ENCODE measurements around the gene FLAD1. TPM values are rescaled to one million over a fixed set of nuclear protein-coding genes. Genes with fewer than 3 reads are reported as not detected.

The FLAD1 gene
- total RNA-seq, 5 donors from 2014 or later (not counting 1 experiment from before 2014, with no cell fraction given), result 32.8 to 64.3 (median 53.4) TPM

DNA sequence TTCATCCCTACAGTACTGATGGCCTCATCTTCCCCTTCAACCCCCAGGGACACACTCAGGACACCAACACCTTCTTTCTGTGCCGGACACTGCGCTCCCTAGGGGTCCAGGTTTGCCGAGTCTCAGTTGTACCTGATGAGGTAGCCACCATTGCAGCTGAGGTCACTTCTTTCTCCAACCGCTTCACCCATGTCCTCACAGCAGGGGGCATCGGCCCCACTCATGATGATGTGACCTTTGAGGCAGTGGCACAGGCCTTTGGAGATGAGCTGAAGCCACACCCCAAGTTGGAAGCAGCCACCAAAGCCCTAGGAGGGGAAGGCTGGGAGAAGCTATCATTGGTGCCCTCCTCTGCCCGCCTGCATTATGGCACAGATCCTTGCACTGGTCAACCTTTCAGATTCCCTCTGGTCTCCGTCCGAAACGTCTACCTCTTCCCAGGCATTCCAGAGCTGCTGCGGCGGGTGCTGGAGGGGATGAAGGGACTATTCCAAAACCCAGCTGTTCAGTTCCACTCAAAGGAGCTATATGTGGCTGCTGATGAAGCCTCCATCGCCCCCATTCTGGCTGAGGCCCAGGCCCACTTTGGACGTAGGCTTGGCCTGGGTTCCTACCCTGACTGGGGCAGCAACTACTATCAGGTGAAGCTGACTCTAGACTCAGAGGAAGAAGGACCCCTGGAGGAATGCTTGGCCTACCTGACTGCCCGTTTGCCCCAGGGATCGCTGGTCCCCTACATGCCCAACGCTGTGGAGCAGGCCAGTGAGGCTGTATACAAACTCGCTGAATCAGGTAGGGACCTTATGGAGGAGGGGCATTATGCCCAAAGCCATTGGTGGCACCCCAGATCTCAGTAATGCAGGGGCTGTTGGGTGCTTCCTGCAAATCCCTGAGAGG is 5.2 kb downstream of the FLAD1 start:
- H3K9me3 Mint-ChIP-seq, result no peaks in the 10 kb centered on the region
- Histone ChIP-seq H3K27me3 (replicated peaks in 1 of 2; ENCODE audit: control insufficient read depth in 2 of 2, extremely low read depth in 1 of 2, insufficient read depth in 2 of 2, low read length in 1 of 2) (no peaks in the 10 kb centered on the region), H3K9me3 (no peaks in the 10 kb centered on the region), H3K4me3 (ENCODE audit: control insufficient read depth in 1 of 2, extremely low read depth in 1 of 2, low read length in 1 of 2) (no peak overlapping the region), H3K36me3 (ENCODE audit: control insufficient read depth in 2 of 2, extremely low read depth in 1 of 2, insufficient read depth in 1 of 2, low read length in 1 of 2) (peaks cover 11 to 53% of the 10 kb centered on the region in 2 donors), H3K4me1 (ENCODE audit: control insufficient read depth in 1 of 2, extremely low read depth in 1 of 2, insufficient read depth in 2 of 2, low read length in 2 of 2) (peaks cover 9 to 24% of the 10 kb centered on the region in 2 experiments), H3K27ac (ENCODE audit: low read length) (no peak overlapping the region)
- peak in 1 of 35 experiments; percentile 25 for DNase-seq
- 96% methylated on average over 14 of the region's 17 CpGs for WGBS (ENCODE audit: insufficient coverage)
- H3K27me3 Mint-ChIP-seq, result no peaks in the 10 kb centered on the region
- POLR2A ChIA-PET, result interaction anchor here (0.6 to 0.7 kb wide), 2 partner anchors 11 to 75 kb away, joined by 3 read pairs; partner anchors contain the start of gene EFNA4 (in 1 of the 2)
- no peak overlapping the region for H3K27ac Mint-ChIP-seq
- no peak for ATAC-seq (replicated peaks in 1 of 4)
- H3K36me3 Mint-ChIP-seq, result peaks cover 22% of the 10 kb centered on the region
- CTCF ChIA-PET, result interaction anchor here (0.5 to 1.2 kb wide), 4 partner anchors 8 to 28 kb away, joined by 3 read pairs; no protein-coding TSS in a partner anchor
- no peak overlapping the region for H3K4me3 Mint-ChIP-seq
- H3K4me1 Mint-ChIP-seq, result peaks cover 17 to 29% (median 24%) of the 10 kb centered on the region in 3 donors

DNA sequence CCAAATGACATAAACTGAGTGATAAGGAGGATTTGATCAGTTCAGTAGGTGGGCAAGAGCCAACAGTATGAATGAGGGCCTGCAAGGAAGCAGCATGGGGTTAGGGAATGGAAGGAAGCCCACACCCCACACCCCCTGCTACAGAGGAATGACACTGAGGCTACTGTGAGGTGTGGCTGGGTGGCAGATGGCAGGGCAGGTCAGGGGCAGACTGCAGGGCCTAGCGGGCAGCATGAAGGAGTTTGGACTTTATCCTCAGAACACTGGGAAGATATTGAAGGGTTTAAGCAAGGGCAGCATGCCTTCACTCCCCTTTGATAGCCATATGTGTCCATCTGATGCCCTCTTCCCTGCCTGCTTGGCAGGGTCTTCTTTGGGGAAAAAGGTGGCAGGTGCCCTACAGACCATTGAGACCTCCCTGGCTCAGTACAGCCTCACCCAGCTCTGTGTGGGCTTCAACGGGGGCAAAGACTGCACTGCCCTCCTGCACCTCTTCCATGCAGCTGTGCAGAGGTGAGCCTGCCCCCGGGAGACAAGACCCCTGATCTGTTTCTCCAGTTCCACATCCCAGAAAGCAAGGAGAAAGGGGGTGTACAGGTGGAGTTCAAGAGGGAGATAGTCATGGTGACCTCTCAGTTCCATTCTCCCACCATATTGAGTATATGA is 6.2 kb downstream of the FLAD1 start:
- H3K36me3 ChIP-seq (ENCODE audit: control insufficient read depth in 2 of 2, extremely low read depth in 1 of 2, insufficient read depth in 1 of 2, low read length in 1 of 2), result peaks cover 13 to 53% of the 10 kb centered on the region in 2 donors
- H3K27me3 Mint-ChIP-seq, result no peaks in the 10 kb centered on the region
- no peaks in the 10 kb centered on the region for H3K27me3 ChIP-seq (replicated peaks in 1 of 2; ENCODE audit: control insufficient read depth in 2 of 2, extremely low read depth in 1 of 2, insufficient read depth in 2 of 2, low read length in 1 of 2)
- ChIA-PET POLR2A (no interaction called here), CTCF (no interaction called here)
- DNase-seq (no peak), ATAC-seq (replicated peaks in 1 of 4) (no peak)
- peaks cover 22% of the 10 kb centered on the region for H3K36me3 Mint-ChIP-seq
- peaks cover 17 to 23% (median 18%) of the 10 kb centered on the region in 3 donors for H3K4me1 Mint-ChIP-seq
- peaks cover 0 to 15% of the 10 kb centered on the region in 2 experiments for H3K4me1 ChIP-seq (ENCODE audit: control insufficient read depth in 1 of 2, extremely low read depth in 1 of 2, insufficient read depth in 2 of 2, low read length in 2 of 2)
- H3K4me3 Mint-ChIP-seq, result no peak overlapping the region
- no peaks in the 10 kb centered on the region for H3K9me3 ChIP-seq
- 100% methylated on average over 1 of the region's 3 CpGs for WGBS (ENCODE audit: insufficient coverage)
- no peaks in the 10 kb centered on the region for H3K9me3 Mint-ChIP-seq
- H3K27ac Mint-ChIP-seq, result no peak overlapping the region
- H3K27ac ChIP-seq (ENCODE audit: low read length), result no peak overlapping the region
- H3K4me3 ChIP-seq (ENCODE audit: control insufficient read depth in 1 of 2, extremely low read depth in 1 of 2, low read length in 1 of 2), result no peak overlapping the region

DNA sequence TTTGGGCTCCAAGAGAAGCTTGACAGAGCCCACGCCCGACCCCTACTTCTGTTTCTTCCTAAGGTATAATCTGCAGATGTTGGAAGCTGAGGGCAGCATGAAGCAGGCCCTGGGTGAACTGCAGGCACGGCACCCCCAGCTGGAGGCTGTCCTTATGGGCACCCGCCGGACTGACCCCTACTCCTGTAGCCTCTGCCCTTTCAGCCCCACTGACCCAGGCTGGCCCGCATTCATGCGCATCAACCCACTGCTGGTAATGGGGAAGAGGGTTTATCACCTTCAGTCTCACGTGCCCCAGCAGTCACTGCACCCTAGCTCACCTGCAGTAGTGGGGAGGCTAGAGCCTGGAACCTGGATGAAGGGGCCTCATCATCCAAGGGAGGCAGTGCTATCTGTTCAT is 7.1 kb downstream of the FLAD1 start:
- DNase-seq, result no peak
- Mint-ChIP-seq H3K27me3 (no peaks in the 10 kb centered on the region), H3K36me3 (peaks cover 22% of the 10 kb centered on the region), H3K9me3 (no peaks in the 10 kb centered on the region), H3K27ac (no peak overlapping the region), H3K4me1 (peaks cover 12 to 19% (median 17%) of the 10 kb centered on the region in 3 donors), H3K4me3 (no peak overlapping the region)
- WGBS (ENCODE audit: insufficient coverage), result 100% methylated on average over 2 of the region's 8 CpGs
- no peaks in the 10 kb centered on the region for H3K9me3 ChIP-seq
- H3K36me3 ChIP-seq (ENCODE audit: control insufficient read depth in 2 of 2, extremely low read depth in 1 of 2, insufficient read depth in 1 of 2, low read length in 1 of 2), result peaks cover 13 to 53% of the 10 kb centered on the region in 2 donors
- POLR2A ChIA-PET, result interaction anchor here in 1 of 2 donors (0.5 kb wide), 1 partner anchor 20 kb away, joined by 3 read pairs; no protein-coding TSS in a partner anchor
- H3K4me3 ChIP-seq (ENCODE audit: control insufficient read depth in 1 of 2, extremely low read depth in 1 of 2, low read length in 1 of 2), result no peak overlapping the region
- no peaks in the 10 kb centered on the region for H3K27me3 ChIP-seq (replicated peaks in 1 of 2; ENCODE audit: control insufficient read depth in 2 of 2, extremely low read depth in 1 of 2, insufficient read depth in 2 of 2, low read length in 1 of 2)
- no peak for ATAC-seq (replicated peaks in 1 of 4)
- CTCF ChIA-PET, result interaction anchor here in 1 of 2 donors (0.9 kb wide), 1 partner anchor 9 kb away, joined by 3 read pairs; no protein-coding TSS in a partner anchor
- H3K4me1 ChIP-seq (ENCODE audit: control insufficient read depth in 1 of 2, extremely low read depth in 1 of 2, insufficient read depth in 2 of 2, low read length in 2 of 2), result peaks cover 0 to 7% of the 10 kb centered on the region in 2 experiments
- H3K27ac ChIP-seq (ENCODE audit: low read length), result no peak overlapping the region

DNA sequence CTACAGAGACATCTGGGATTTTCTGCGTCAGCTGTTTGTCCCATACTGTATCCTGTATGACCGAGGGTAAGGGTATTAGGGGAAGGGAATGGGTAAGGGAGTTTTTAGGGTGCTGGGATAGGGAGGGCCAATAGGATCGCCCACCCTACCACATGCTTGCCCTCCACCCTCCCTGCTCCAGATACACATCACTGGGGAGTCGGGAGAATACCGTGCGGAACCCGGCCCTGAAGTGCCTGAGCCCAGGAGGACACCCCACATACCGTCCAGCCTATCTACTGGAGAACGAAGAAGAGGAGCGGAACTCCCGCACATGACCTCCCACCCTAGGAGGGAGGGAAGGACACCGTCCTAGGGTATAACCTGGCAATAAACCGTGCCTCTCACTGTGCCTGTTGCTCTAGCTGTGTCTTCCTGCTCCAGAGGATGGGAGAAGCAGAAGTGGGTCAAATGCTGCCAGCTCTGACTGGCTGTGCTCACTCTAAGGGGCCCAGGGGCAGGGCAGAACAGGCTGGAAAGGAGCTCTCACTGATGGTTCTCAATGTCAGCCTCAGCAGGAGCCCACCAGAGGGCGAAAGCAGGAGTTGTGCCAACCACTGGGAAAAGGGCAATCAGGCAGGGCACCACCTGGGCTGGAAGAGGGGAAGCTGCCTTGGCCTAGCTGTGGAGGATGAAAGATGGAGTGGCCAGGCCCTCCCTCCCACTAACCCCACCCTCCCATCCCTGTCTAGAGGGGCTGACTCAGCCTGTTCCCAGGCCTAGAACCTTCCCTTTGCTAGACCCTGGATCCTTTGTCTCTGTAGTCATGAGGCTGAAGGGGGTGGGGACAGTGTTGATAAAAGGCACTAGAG is 9.8 kb downstream of the FLAD1 start:
- Histone ChIP-seq H3K4me3 (ENCODE audit: control insufficient read depth in 1 of 2, extremely low read depth in 1 of 2, low read length in 1 of 2) (no peak overlapping the region), H3K27me3 (replicated peaks in 1 of 2; ENCODE audit: control insufficient read depth in 2 of 2, extremely low read depth in 1 of 2, insufficient read depth in 2 of 2, low read length in 1 of 2) (no peaks in the 10 kb centered on the region), H3K4me1 (ENCODE audit: control insufficient read depth in 1 of 2, extremely low read depth in 1 of 2, insufficient read depth in 2 of 2, low read length in 2 of 2) (peaks cover 0 to 15% of the 10 kb centered on the region in 2 experiments), H3K36me3 (ENCODE audit: control insufficient read depth in 2 of 2, extremely low read depth in 1 of 2, insufficient read depth in 1 of 2, low read length in 1 of 2) (peaks cover 13 to 38% of the 10 kb centered on the region in 2 donors), H3K9me3 (no peaks in the 10 kb centered on the region), H3K27ac (ENCODE audit: low read length) (no peak overlapping the region)
- POLR2A ChIA-PET, result interaction anchor here in 1 of 2 donors (0.5 kb wide), 1 partner anchor 8 kb away, joined by 3 read pairs; no protein-coding TSS in a partner anchor
- no peaks in the 10 kb centered on the region for H3K9me3 Mint-ChIP-seq
- DNase-seq (no peak), ATAC-seq (replicated peaks in 1 of 4) (peak in 1 of 4 experiments; percentile 33)
- H3K36me3 Mint-ChIP-seq, result peaks cover 16% of the 10 kb centered on the region
- CTCF ChIA-PET, result interaction anchor here (0.6 to 1.8 kb wide), 3 partner anchors 8 to 86 kb away, joined by 3 to 5 read pairs (median 4); no protein-coding TSS in a partner anchor
- no peak overlapping the region for H3K4me3 Mint-ChIP-seq
- H3K4me1 Mint-ChIP-seq, result peaks cover 18 to 28% (median 23%) of the 10 kb centered on the region in 3 donors
- H3K27ac Mint-ChIP-seq, result no peak overlapping the region
- WGBS (ENCODE audit: insufficient coverage), result 81% methylated on average over 2 of the region's 14 CpGs
- no peaks in the 10 kb centered on the region for H3K27me3 Mint-ChIP-seq

DNA sequence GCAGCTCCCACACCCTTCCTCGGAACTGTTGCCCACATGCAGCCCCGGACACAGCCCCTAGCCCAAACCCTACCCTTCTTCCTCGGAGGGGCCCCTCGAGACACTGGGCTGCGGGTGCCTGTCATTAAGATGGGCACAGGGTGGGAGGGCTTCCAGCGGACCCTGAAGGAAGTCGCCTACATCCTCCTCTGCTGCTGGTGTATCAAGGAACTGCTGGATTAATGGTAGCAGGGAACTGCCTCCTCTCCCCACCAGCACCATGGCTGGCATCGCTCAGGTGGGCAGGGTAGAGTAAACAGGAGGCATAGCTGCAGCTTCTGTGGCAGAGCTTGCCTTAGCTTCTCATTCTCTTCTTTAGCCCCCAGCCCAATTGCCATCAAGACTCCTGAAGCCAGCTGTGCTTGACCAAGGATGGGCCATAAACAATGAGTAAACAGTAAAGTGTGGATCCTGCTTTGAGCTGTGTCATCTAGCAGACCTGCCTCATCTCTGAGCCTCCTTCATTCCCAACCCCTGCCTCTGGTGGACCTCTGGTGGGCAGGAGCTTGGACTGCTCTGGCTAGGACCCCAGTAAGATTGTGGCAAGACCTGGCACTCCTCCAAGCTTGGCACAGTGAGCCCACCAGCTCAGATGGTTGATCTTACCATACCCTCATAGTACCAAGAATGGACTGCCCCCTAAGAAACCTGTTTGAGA is 10.6 kb downstream of the FLAD1 start, which contains the start of gene LENEP:
Gene LENEP, plus strand, starts transcription at position 15 of the 697 bp plus-strand sequence. Its CDS starts 22 bp downstream, at position 37.
- DNase-seq, result no peak
- no peaks in the 10 kb centered on the region for H3K9me3 ChIP-seq
- H3K4me1 ChIP-seq (ENCODE audit: control insufficient read depth in 1 of 2, extremely low read depth in 1 of 2, insufficient read depth in 2 of 2, low read length in 2 of 2), result peaks cover 2 to 23% of the 10 kb centered on the region in 2 experiments
- H3K27ac ChIP-seq (ENCODE audit: low read length), result no peak within 1 kb of the TSS
- no peak within 1 kb of the TSS for H3K27ac Mint-ChIP-seq
- H3K9me3 Mint-ChIP-seq, result no peaks in the 10 kb centered on the region
- H3K27me3 ChIP-seq (replicated peaks in 1 of 2; ENCODE audit: control insufficient read depth in 2 of 2, extremely low read depth in 1 of 2, insufficient read depth in 2 of 2, low read length in 1 of 2), result no peaks in the 10 kb centered on the region
- no CpG with 5 or more reads among the region's 8 CpGs for WGBS (ENCODE audit: insufficient coverage)
- POLR2A ChIA-PET, result interaction anchor here in 1 of 2 donors (0.5 to 1.1 kb wide), 2 partner anchors 9 to 11 kb away, joined by 3 read pairs; partner anchors contain the start of gene FLAD1
- peaks cover 10% of the 10 kb centered on the region for H3K36me3 Mint-ChIP-seq
- no peaks in the 10 kb centered on the region for H3K27me3 Mint-ChIP-seq
- no peak within 1 kb of the TSS for H3K4me3 ChIP-seq (ENCODE audit: control insufficient read depth in 1 of 2, extremely low read depth in 1 of 2, low read length in 1 of 2)
- H3K4me3 Mint-ChIP-seq, result no peak within 1 kb of the TSS
- CTCF ChIA-PET, result interaction anchor here (0.5 to 1.8 kb wide), 5 partner anchors 9 to 28 kb away, joined by 3 to 5 read pairs (median 3); no protein-coding TSS in a partner anchor
- H3K36me3 ChIP-seq (ENCODE audit: control insufficient read depth in 2 of 2, extremely low read depth in 1 of 2, insufficient read depth in 1 of 2, low read length in 1 of 2), result peaks cover 8 to 30% of the 10 kb centered on the region in 2 donors
- H3K4me1 Mint-ChIP-seq, result peaks cover 18 to 26% (median 25%) of the 10 kb centered on the region in 3 donors
- ATAC-seq (replicated peaks in 1 of 4), result no peak
